ENCODE measurements around the gene AP3S1. TPM values are rescaled to one million over a fixed set of nuclear protein-coding genes. Genes with fewer than 3 reads are reported as not detected.

AP3S1 gene
- total and polyA plus RNA-seq, 3 donors from 2014 or later = 103 to 136 (median 105) TPM

- DNase-seq = no peak
- no peaks in the 10 kb centered on the region for H3K4me1 ChIP-seq
- H3K27me3 ChIP-seq = no peaks in the 10 kb centered on the region
- H3K36me3 ChIP-seq (ENCODE audit: low read depth, missing control alignments) = no peaks in the 10 kb centered on the region
- H3K27ac ChIP-seq = no peak overlapping the region
- H3K4me3 ChIP-seq = no peak overlapping the region
- intact Hi-C loops (cut with DNase I; ENCODE audit: low total_unique reads) = no loop called here
- no peak for TF ChIP-seq POLR2A (IDR thresholded peaks at IDR 0.05)
- TF ChIP-seq, protein P1, sequence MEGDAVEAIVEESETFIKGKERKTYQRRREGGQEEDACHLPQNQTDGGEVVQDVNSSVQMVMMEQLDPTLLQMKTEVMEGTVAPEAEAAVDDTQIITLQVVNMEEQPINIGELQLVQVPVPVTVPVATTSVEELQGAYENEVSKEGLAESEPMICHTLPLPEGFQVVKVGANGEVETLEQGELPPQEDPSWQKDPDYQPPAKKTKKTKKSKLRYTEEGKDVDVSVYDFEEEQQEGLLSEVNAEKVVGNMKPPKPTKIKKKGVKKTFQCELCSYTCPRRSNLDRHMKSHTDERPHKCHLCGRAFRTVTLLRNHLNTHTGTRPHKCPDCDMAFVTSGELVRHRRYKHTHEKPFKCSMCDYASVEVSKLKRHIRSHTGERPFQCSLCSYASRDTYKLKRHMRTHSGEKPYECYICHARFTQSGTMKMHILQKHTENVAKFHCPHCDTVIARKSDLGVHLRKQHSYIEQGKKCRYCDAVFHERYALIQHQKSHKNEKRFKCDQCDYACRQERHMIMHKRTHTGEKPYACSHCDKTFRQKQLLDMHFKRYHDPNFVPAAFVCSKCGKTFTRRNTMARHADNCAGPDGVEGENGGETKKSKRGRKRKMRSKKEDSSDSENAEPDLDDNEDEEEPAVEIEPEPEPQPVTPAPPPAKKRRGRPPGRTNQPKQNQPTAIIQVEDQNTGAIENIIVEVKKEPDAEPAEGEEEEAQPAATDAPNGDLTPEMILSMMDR (IDR thresholded peaks at IDR 0.05) = peak in 1 of 3 experiments; percentile 36
- WGBS, 2 donors = 32 to 55% methylated on average over 1 of the region's 1 CpG
- H3K9me3 ChIP-seq = no peaks in the 10 kb centered on the region
Observed at GRCh38 chr5:115888027-115888426, 46.3 kb downstream of the AP3S1 start.

- intact Hi-C loops (cut with DNase I; ENCODE audit: low total_unique reads) = no loop called here
- Histone ChIP-seq H3K4me1 (no peaks in the 10 kb centered on the region), H3K9me3 (no peaks in the 10 kb centered on the region), H3K4me3 (no peak overlapping the region), H3K27ac (no peak overlapping the region), H3K36me3 (ENCODE audit: low read depth, missing control alignments) (no peaks in the 10 kb centered on the region), H3K27me3 (no peaks in the 10 kb centered on the region)
- 86 to 90% methylated on average over 1 of the region's 1 CpG for WGBS, 2 donors
- no peak for TF ChIP-seq POLR2A (IDR thresholded peaks at IDR 0.05)
- TF ChIP-seq, protein P1 (IDR thresholded peaks at IDR 0.05) = no peak
- DNase-seq = no peak
Observed at GRCh38 chr5:115892021-115892420, 50.3 kb downstream of the AP3S1 start.

DNA sequence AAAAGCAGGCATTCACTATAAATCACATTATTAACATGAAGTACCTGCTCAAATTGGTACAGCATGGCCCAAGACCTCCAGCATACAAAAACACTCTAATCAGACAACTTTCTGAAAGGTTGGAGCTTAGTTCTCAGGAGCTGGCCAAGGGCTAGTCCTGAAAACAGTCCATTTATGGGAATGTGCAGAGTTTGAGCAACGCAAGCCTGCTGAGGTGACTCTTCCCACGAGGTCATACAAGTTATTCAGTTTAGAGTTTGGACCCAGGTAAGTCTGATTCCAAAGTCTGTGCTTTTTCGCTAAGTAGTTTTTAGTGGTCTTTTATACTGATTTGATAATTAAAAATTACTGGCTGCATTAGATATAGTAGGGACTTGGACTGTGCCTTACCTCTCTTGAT lies 52.6 kb downstream of the AP3S1 start:
- H3K4me3 ChIP-seq = no peak overlapping the region
- no peaks in the 10 kb centered on the region for H3K4me1 ChIP-seq
- TF ChIP-seq POLR2A (IDR thresholded peaks at IDR 0.05) = no peak
- TF ChIP-seq, protein P1 (IDR thresholded peaks at IDR 0.05) = no peak
- no peaks in the 10 kb centered on the region for H3K27me3 ChIP-seq
- WGBS, 2 donors = 88 to 93% methylated on average over 3 of the region's 3 CpGs
- H3K27ac ChIP-seq = no peak overlapping the region
- intact Hi-C loops (cut with DNase I; ENCODE audit: low total_unique reads) = no loop called here
- DNase-seq = no peak
- H3K9me3 ChIP-seq = no peaks in the 10 kb centered on the region
- H3K36me3 ChIP-seq (ENCODE audit: low read depth, missing control alignments) = no peaks in the 10 kb centered on the region

- H3K36me3 ChIP-seq (ENCODE audit: low read depth, missing control alignments) = no peaks in the 10 kb centered on the region
- H3K27ac ChIP-seq = no peak overlapping the region
- H3K4me3 ChIP-seq = no peak overlapping the region
- no peak for DNase-seq
- no peaks in the 10 kb centered on the region for H3K4me1 ChIP-seq
- H3K27me3 ChIP-seq = no peaks in the 10 kb centered on the region
- no peaks in the 10 kb centered on the region for H3K9me3 ChIP-seq
- TF ChIP-seq, protein P1 (IDR thresholded peaks at IDR 0.05) = no peak
- TF ChIP-seq POLR2A (IDR thresholded peaks at IDR 0.05) = no peak
- intact Hi-C loops (cut with DNase I; ENCODE audit: low total_unique reads) = no loop called here
- 94 to 95% methylated on average over 3 of the region's 3 CpGs for WGBS, 2 donors
Observed at GRCh38 chr5:115895821-115896220, 54.1 kb downstream of the AP3S1 start.

DNA sequence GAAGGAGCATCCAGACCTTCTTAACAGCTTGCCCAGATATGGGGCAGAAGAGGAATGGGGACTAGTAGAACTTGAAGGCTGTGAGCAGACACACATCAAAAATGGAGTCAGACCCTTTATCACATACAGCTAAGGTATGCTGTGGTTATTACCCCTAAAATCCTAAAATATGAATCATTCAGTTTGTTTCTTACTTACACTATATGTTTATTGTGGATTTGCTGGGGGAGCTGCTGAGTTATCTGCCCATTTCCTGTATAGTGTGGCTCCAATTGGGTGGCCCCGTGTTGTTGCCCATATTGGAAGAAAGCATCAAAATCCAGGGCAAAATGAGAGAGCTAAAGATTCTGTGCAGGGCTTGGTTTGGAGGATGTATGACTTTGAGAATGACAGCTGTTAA lies 56.9 kb downstream of the AP3S1 start:
- no peak for TF ChIP-seq POLR2A (IDR thresholded peaks at IDR 0.05)
- TF ChIP-seq, protein P1 (IDR thresholded peaks at IDR 0.05) = no peak
- no peak overlapping the region for H3K27ac ChIP-seq
- no peaks in the 10 kb centered on the region for H3K27me3 ChIP-seq
- WGBS, 2 donors = 97 to 100% methylated on average over 1 of the region's 1 CpG
- H3K4me3 ChIP-seq = no peak overlapping the region
- no peak for DNase-seq
- no peaks in the 10 kb centered on the region for H3K9me3 ChIP-seq
- H3K36me3 ChIP-seq (ENCODE audit: low read depth, missing control alignments) = no peaks in the 10 kb centered on the region
- no peaks in the 10 kb centered on the region for H3K4me1 ChIP-seq
- intact Hi-C loops (cut with DNase I; ENCODE audit: low total_unique reads) = no loop called here
